Activated effector memory CD4-positive, alpha-beta T cell treated with Interleukin-2 at 50 U/mL for 16 hours (primary cell): ENCODE data around the gene TBC1D2.

Experiments used
- DNase-seq: peaks from one replicate; pipeline ENCODE4 v3.0.0-alpha.2; 2020

Gene TBC1D2

DNA sequence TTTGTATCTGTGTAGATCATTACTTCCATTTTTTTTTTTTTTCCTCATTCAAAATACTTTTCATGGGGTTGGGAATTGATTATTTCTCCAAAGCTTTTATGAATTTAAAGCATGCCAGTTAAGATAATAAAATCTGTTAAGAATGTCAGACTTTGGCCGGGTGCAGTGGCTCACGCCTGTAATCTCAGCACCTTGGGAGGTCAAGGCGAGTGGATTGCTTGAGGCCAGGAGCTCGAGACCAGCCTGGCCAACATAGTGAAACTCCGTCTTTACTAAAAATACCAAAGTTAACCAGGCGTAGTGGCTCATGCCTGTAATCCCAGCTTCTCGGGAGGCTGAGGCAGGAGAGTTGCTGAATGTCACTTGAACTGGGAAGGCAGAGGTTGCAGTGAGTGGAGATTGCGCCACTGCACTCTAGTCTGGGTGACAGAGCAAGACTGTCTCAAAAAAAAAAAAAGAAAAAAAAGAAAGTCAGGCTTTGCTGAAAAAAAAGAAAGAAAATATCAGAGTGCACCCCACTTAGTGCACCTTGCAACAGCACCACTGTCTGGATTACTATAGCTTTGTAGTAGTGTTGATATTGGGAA, 18.5 kb downstream of the TBC1D2 start:
- no peak for DNase-seq

DNA sequence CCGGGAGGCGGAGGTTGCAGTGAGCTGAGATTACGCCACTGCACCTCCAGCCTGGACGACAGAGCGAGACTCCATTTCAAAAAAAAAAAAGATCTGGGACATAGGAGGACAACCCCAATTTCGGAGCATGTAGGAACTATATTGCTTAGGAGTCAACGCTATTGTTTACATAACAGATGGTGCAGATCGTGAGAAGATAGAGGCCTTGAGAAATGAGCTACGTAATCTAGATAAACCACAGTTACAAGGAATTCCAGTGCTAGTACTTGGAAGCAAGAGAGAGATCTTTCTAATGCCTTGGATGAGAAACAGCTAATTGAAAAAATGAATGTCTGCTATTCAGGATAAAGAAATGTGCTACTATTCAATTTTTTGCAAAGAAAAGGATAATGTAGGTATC, 20.3 kb downstream of the TBC1D2 start:
- DNase-seq = no peak

DNA sequence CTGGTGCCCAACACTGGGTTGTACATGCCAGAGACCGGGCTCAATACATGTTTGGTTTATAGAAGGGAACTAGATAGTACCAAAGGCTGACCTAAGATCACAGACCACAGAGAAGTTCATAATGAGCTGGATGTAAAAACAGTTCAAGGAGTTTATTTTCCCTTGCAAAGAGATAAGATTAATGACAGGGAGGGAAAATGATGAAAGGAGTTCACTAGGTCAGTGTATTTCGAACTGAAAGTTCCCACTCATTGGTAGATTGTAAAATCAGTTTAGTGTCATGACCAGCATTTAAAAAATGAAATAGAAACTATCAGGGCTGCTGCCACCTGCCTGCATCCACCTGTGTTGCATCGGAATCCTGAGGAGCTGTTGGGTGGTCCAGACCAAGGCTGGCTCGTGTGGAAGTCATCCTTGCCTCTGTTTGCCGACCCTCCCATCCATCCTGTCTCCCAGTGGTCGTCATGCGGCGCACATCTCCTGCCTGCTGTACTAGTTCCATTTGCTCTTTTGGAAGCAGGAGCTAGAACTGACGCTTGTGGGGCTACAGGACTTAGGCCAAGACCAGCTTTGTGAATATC, 21.1 kb downstream of the TBC1D2 start:
- DNase-seq = no peak

DNA sequence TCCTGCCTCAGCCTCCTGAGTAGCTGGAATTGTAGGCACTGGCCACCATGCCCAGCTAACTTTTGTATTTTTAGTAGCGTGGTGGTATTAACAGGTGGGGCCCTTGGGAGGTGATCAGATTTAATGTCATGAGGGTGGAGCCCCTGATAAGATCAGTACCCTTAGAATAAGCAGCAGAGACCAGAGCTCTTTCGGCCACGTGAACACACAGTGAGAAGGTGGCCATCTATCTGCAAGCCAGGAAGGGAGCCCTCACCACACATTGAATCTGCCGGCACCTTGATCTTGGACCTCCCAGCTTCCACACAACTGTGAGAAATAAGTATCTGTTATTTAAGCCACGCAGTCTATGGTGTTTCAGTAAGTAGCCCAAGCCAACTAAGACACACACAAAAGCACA, 22.5 kb downstream of the TBC1D2 start:
- no peak for DNase-seq

DNA sequence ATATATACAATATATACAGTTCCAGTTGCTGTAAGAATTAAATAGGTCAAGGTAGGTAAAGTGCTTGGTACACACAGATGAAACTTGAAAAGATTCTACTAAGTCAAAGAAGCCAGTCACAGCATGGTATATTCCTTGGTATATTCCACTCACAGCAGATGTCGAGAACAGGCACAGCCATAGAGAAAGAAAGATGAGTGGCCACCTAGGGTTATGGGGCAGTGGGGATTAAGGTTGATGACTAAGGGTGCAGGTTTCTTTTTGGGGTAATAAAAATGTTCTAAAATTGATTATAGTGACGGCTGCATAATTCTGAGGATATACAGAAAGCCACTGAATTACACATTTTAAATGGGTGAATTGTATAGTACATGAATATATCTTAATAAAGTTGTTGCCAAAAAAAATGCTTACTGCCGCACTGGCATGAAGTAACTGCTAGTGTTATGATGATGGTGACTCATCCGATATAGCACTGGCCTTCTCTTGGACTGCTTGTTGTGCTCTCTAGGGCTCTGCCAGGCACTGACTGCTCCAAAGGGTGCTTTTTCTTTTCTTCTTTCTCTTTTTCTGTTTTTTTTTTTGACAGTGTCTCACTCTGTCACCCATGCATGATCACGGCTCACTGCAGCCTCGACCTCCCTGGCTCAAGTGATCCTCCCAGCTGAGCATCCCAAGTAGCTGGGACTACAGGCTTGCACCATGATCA, 23.5 kb downstream of the TBC1D2 start:
- DNase-seq = no peak

DNA sequence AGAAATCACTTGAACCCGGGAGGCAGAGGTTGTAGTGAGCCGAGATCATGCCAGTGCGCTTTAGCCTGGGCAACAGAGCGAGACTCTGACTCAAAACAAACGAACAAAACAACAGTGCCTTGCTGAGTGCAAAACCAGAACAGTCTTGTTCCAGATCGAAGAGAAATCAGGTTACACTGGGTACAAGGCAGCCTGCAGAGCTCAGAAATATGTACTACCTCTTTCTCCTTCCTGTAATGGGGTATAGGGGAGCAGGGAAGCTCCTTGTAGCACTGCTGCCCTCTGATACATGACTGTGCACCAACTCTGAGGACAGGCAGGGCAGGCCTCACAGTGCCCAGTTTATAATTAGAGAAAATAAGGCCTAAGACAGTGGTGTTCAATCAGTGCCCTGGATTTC, 24.7 kb downstream of the TBC1D2 start:
- DNase-seq = no peak

DNA sequence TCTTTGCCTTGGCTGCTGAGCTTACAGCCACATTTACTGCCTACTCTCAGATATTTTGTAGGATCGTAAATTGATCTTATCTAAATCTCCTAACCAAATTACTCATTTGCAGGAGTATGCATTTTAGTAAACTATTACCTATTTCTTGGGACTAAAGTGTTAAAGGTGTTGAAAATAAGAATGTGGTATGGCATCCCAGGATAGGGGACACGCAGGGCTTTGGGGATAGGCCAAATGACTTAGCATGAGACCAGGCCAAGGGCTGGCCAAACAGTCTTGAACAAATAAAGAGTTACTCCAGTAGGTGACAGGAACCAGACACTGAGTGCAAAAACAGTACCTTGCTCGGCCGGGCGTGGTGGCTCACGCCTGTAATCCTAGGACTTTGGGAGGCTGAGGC, 25.1 kb downstream of the TBC1D2 start:
- DNase-seq = no peak

DNA sequence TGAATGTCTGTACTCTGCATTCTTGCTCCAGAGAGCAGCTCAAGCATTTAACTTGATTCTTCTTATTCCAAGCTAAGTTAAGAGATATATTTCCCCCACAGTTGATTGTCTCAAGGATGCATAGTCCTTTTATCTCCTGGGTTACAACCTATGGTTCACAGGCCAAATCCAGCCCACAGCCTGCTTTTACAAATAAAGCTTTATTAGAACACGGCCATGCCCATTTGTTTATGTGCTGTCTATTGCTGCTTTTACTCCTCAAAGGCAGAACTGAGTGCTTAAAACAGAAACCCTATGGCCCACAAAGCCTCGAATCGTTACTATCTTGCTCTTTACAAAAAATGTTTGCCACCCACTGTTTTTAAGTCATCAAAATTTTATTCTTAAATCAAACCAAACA, 25.8 kb downstream of the TBC1D2 start:
- DNase-seq = no peak

DNA sequence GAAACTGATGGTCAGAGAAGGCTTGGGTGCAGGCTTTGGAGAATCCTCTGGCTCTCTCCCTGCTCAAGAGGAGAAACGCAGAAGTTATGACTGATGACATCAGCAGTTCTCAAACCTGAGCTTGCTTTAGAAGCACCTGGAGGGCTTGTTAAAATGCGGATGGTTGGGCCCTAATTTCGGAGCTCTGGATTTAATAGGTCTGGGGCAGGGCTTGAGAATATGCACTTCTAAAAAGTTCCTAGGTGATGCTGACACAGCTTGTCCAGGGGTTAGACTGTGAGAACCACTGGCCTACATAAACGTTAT, 26.4 kb downstream of the TBC1D2 start:
- DNase-seq = no peak

DNA sequence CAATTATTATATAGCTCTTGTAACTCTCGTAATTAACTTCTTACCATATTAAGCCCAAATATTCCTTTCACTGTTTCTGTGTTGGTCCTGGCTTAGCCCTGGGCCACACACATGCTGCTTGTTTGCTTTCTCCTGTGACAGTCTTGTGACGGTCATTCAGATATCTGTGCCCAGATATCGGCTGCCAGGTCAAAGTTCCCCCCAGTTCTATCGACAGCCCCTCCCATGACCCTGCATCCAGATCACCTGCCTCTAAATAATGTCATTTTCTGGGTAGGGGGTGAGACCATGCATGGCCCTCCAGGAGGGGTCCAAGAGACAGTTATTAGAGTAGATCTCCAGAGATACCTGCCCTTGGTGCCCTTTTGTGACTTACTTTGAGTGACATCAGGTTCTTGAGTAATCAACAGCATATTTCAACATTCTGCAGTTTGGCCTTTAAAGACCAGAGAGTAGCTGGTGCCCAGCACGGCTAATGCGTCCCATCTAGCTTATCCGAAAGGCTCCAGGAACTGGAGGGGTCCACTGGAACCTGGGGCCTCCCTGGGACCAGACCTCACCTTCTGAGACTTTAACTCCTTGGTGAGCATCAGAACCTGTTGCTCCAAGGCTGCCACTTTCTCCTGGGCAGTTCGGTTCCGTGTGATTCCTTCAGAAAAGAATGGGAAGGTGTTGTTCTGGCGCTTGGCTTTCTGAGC, 26.9 kb downstream of the TBC1D2 start:
- no peak for DNase-seq

DNA sequence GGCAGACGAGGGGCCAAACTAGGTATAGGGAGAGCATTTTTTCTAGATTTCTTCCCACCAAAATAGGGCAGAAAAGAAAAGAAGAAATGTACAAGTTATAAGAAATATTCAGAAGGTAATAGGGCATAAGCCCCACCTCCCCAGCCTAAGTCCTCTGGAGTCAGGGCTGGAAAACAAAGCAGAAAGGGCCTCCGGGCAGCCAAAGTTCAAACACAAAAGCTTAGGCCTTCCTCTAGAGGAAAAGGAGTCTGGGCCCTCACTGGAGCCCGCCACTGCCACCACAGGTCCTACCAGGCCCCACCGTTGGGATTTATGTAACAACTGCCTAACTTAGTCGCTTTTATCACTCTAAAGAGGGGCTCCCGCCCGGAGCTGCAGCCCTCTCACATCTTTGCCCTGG, 27.6 kb downstream of the TBC1D2 start:
- DNase-seq = no peak

DNA sequence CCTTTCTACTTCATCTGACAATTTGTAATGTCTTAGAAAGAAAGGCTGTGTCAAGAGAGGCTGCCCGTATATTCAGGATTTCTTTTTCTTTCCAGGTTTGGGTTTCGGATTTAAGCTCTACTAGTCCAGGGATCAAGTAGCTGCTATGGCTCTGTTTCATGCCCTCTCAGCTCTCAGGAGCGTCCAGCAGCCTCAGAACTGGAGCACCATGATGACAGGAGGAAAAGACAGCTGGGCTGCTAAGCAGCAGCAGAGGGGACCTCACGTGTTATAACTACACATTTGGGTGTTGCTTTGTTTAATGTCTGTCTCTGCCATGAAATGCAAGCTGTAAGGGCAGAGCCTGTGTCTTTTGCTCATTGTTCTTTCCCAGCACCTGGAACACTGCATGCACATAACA, 28.5 kb downstream of the TBC1D2 start:
- no peak for DNase-seq

DNA sequence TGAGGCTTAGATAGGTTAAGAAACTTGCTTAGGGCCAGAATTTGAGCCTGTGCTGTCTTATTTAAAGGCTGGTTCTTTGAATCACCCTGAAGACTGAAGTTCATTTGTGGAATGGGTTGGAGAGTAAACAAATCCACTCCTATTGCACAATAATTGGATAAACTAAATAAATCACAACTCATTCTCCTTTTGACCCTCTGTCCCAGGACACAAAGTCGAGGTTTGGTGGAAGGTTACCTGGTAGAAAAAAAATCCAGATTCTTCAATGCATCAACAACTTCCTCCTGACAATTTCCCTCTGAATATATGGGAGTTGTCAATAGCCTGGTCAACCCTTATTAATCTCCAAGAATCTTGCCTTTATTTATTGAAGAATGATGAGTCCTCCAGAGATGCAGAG, 28.9 kb downstream of the TBC1D2 start:
- no peak for DNase-seq

DNA sequence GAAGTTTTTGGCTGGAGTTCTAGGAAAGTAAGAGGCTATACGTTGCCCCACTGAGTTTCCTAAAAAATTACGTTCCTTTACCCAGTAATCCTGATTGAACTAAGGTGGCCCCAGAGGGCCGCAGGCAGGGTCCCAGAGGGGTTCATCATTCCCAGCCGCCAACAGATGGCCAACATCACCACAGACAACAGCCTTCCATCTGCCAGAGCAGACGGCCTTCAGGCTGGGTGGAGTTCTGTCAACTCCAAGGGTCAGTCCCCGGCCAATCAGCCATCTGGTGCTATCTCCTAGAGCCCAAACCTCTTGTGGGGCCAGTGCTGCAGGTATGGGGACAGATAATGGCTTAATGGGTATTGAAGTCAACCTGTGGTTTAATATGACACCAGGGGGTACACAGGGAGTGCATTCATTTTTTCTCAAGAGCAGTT, 30.4 kb downstream of the TBC1D2 start:
- no peak for DNase-seq

DNA sequence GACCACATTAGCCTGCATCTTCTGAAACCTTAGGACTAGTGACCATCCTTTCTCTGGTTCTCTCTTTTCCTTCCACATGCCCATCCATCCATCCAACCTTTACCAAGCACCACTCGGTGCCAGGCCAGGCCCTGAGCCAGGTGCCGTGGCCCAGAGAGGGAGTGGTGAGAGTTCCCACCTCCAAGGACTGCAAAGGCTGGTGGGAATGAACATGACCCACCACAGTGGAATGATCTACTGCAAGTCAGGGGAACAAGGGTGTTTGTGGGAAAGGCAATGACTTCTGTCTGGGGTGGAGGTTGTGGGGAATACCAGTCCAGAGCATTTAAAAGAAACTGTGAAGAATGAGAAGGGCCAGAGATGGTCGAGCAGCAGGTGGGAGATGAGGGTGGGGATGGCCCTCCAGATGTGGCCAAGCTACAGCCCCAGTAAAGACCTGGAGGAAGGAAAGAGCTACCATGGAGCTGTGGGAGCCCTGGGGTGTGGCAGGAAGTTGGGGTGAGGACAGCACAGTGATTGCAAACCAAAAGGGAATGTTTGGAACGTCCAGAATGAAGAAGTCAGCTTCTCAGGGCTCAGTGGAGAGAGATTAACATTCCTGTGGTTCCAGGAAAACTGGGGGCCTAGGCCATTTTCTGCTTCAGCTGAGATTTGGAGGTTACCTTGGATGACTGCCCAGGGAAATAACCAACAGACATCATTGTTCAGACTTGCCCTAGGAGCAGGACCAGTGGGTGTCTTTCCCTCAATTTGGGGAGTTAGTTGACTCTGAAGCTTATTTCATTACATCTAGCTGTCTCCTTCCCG, 32.4 kb downstream of the TBC1D2 start:
- no peak for DNase-seq

DNA sequence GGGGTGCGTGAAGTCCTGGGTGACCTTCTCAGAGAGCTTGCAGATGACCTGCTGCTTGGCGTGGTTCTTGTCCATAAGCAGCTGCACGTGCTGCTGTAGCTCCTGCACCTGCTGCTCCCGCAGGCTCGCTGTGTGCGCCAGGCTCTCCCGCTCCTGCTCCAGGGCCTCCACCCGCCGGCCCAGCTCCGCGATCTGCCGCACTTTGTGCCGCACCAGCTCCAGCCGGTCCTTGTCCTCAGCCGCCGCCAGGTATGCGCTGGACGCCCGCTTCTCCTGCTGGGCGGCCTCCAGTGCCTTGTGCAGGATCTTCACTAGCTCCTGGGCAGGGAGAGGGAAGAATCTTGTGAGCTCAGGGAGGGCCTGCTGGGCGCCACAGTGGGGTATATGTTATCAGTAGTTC, 34.5 kb downstream of the TBC1D2 start:
- DNase-seq = no peak

DNA sequence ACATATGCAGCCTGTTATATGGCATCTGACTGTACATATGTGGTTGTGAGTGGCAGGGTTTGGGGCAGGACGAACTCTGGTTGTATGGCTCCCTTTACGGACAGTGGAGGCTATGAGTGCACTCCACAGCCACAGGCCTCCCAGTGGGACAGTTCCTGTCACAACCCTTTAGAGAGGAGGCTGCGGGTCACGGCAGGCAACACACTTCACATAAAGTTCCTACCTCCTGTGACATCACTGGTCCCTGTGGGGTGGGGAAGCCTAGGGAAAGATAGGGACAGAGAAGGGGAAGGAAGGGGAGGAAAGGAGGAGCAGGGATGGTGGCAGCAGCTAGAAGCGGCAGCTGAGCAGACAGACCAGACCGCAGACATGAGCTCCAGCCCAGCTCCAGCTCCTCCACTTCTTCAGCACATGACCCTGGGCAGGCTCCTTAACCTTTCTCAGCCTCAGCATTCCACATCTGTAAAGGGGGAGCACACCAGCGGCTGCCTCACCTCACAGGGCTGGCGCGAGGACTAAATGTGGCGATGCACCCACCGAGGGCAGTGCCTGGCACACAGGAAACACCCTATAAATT, 35.6 kb downstream of the TBC1D2 start:
- DNase-seq = no peak

DNA sequence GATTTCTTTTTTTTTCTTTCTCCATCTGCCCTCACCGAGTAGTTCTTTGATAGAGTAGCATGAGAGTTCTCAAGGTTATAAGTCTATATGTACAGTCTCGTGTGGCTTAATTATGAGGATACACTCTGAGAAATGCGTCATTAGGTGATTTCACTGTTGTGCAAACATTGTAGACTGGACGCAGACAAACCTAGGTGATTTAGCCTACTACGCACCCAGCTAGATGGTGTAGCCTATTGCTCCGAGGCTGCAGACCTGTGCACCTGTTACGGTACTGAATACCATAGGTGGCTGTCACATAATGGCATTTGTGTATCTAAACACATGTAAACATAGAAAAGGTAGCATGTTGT, 36.1 kb downstream of the TBC1D2 start:
- DNase-seq = no peak

DNA sequence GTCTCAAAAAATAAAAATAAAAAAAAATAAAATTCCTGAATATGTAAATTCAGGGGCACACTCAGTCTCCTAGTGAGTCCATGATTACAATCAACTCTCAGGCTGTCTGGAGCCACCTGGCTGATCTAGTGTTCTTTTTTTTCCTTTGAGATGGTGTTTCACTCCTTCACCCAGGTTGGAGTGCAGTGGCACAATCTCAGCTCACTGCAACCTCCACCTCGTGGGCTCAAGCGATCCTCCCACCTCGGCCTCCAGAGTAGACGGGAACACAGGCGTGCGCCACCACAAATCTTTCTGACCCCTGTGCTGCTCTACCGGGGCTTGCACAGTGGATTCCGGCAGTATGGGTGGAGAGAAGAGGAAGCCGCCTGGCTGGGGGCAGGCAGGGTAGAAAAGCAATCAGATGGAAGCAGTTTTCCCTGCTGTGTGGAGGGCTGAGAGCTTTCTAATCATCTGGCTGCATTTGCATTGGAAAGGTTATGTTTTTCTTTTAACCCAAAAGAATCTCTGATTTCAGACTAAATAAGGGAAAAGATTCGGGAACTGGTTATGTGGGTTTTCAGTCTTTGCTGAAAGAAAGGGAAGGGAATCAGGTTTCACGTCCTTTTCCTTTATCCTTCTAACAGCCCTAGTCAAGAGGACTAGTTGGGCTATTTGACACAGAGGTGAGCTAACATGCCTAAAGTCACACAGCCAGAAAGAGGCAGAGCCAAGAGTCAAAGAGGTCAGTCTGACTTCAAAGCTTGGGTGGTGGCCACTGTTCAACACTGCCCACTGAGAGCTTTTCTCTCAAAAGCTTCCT, 36.7 kb downstream of the TBC1D2 start:
- DNase-seq = no peak

DNA sequence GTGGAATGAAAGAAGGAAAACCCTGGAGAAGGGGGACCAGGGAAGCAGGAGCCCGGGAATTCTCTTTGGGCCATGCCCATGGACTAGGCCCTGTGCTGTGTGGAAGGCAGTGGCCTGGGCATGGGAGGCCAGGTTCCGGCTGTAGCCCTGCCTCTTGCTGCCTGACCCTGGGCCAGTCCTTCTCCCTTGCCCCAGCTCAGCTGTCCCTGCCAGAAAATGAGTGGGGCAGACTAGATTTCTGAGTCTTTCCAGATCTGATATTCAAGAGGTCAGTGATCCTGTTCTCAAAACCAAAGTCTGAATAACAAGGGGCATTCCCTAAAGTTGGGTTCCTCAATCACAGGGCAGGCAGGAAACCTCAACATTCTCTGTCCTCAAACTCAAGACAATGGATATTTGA, 38.2 kb downstream of the TBC1D2 start:
- DNase-seq = no peak

DNA sequence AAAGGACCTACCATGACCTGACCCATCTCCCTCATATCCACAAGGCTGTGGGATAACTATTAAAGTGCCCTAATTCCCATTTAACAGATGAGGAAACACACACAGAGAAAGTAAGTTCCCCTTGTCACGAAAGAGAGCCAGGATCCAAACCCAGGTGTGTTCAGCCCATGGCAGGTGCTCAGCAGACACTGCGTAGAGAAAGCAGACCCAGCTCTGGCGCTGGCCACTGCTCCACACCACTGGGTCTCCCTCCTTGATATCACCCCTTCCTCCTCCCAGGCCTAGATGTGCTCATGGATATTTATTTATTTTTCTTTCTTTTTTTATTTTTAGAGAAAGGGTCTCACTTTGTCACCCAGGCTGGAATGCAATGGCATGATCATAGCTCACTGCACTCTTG, 39.1 kb downstream of the TBC1D2 start:
- DNase-seq = no peak

DNA sequence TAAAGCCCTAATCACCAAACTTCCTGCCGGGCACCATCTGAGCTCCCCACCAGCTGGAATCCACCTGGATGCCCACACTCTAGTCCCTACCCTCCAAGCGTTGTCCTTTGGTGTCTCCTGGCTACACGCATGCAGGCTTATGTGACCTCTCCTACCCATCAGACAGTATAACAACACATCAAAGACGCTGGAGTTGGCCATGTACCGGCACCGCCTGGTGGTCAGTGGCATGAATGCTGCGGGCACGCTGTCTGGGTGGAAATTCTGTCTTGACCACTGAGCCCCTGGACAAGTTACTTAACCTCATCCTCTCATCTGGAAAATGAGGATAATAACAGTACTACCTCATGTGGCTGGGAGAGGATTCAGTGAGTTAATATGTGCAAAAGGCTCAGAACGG, 39.6 kb downstream of the TBC1D2 start:
- DNase-seq = no peak
